Ovary (tissue), 3 donors: ENCODE data around the gene SSBP2.

Source experiments
- POLR2A ChIP-seq: fragments of 450-650 bp; IDR thresholded peaks from one replicate; pipeline ENCODE4 v1.6.1; 2017; ENCODE audit warnings: antibody characterized with exemption, mild to moderate bottlenecking, moderate library complexity
- TF ChIP-seq, protein P1 (sequence below), 3 donors: fragments of 450-650 bp in 2 of 3; fragments of 200-600 bp in 1 of 3; IDR thresholded peaks; one replicate each; pipeline versions ENCODE4 v1.5.1 to v1.8.0; 2016 to 2022; ENCODE audit warnings: antibody characterized with exemption in 3 of 3, mild to moderate bottlenecking in 1 of 3
- donor health status: DM: no; HTN: no; CAD: no.

DNA sequence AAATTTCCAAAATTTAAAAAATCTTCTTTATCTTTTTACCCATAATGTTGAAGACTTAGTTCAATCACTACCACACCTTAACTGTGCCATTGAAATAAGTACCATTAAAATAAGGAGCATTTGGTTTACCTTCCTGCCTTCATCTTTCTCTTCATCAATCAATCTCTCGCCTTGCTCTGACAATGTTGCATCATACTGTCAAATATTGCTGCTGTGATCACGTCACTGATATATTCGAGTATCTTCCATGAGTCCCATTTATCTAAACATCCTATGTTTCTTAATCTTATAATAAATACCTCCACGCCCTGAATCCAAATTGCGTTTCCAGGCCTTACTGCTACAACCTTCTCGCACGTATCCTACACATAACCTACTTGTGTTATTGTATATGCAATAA is 201.8 kb downstream of the SSBP2 start:
- TF ChIP-seq, protein P1, sequence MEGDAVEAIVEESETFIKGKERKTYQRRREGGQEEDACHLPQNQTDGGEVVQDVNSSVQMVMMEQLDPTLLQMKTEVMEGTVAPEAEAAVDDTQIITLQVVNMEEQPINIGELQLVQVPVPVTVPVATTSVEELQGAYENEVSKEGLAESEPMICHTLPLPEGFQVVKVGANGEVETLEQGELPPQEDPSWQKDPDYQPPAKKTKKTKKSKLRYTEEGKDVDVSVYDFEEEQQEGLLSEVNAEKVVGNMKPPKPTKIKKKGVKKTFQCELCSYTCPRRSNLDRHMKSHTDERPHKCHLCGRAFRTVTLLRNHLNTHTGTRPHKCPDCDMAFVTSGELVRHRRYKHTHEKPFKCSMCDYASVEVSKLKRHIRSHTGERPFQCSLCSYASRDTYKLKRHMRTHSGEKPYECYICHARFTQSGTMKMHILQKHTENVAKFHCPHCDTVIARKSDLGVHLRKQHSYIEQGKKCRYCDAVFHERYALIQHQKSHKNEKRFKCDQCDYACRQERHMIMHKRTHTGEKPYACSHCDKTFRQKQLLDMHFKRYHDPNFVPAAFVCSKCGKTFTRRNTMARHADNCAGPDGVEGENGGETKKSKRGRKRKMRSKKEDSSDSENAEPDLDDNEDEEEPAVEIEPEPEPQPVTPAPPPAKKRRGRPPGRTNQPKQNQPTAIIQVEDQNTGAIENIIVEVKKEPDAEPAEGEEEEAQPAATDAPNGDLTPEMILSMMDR (IDR thresholded peaks at IDR 0.05) = no peak
- TF ChIP-seq POLR2A = no peak
